GM18526 (cell line): Measurements from ENCODE around the gene FOXI1.

Experiments
- POLR2A ChIP-seq: IDR thresholded peaks from 3 replicates; pipeline ENCODE4 v1.6.1; 2011; ENCODE audit not compliant: insufficient read length; ENCODE audit errors: extremely low read depth

The FOXI1 gene

DNA sequence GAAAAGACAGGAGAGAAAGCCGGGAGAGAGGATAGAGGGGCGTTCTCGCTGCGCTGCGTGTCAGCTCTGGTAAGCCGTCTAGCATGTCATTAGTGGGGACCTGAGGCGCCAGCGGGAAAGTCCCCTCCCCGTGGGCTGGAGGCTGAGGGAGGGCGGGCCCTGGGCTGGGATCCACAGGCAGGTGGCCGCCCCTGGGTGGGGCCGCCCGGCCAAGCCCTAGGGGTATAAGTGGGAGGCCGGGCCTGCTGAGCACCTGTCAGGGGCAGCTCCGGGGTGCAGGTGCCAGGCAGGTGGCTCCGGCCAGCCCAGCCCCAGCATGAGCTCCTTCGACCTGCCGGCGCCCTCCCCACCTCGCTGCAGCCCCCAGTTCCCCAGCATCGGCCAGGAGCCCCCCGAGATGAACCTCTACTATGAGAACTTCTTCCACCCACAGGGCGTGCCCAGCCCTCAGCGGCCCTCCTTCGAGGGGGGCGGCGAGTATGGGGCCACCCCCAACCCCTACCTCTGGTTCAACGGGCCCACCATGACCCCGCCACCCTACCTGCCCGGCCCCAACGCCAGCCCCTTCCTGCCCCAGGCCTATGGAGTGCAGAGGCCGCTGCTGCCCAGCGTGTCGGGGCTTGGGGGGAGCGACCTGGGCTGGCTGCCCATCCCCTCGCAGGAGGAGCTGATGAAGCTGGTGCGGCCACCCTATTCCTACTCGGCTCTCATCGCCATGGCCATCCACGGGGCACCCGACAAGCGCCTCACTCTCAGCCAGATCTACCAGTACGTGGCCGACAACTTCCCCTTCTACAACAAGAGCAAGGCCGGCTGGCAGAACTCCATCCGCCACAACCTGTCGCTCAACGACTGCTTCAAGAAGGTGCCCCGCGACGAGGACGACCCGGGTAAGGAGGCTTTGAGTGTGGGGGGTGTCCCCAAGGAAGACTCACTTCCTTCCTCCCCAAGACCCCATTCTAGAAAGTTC is at the start of gene FOXI1:
TSS of gene FOXI1 (plus strand) at position 256 of the 970 bp plus-strand sequence. CDS start at position 317, 61 bp downstream.
- no peak for TF ChIP-seq POLR2A

GRCh38 chr5:170056561-170057267 is 49.0 kb upstream of the FOXI1 start:
- no peak for TF ChIP-seq POLR2A

DNA sequence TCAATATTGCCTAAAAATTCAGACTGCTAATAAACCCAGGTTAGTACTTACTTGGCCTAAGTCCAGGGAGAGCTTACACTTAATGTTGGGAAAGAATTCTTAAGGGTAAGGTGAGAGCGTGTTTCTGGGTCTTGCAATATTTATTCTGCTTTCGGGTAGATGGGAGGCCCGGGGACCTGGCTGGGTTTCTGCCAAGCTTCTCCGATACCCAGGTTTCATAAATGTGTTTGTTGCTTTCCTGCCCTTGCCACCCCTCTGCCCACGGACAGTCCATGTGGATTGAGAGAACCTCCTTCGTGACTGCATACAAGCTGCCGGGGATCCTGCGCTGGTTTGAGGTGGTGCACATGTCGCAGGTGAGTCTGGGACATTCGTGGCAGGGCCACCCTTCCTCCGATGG is 48.4 kb upstream of the FOXI1 start:
- no peak for TF ChIP-seq POLR2A

GRCh38 chr5:170059221-170059620 is 46.5 kb upstream of the FOXI1 start:
- TF ChIP-seq POLR2A: no peak

DNA sequence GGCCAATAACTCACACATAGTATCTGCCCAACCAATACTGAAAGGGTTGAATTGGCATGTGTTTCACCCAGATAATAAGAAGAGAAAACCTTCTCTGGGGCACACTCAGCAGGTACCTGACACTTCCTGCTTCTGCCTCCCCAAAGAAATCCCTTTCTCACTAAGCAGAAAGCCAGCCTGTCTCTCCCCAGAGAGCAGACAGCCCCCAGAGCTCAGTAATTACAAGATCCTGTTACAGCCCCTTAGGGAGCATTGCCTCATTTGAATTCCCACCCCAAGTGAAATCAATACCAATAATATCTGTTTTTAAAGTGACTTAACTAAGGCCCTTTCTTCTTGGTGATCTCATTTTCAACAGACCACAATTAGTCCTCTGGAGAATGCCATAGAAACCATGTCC is 38.5 kb upstream of the FOXI1 start:
- TF ChIP-seq POLR2A: no peak

DNA sequence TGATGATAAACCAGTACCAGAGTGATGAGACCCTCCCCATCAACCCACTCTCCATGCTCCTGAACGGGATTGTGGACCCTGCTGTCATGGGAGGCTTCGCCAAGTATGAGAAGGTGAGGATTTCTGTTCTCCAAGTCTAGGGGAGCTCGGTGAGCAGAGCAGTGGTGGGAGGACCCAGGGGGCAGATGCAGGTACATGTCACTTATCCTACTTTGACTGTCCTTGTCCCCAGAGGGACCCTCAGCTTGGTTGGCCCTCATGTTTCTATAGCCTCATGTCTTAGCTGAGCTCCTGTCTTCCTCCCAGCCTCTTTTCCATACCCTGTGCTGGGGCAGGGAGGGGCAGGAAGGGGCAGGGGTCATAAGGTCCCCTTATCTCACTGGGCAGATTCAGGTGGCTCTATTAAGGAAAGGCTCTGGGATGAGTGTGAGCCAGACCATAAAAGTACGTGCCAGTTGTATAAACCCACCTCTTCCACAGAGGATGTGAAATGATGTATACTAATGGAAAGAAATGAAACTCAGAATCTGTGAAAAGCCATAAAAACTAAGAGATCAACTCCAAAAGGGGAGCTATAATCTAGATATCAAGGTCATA is 38.0 kb upstream of the FOXI1 start:
- no peak for TF ChIP-seq POLR2A

DNA sequence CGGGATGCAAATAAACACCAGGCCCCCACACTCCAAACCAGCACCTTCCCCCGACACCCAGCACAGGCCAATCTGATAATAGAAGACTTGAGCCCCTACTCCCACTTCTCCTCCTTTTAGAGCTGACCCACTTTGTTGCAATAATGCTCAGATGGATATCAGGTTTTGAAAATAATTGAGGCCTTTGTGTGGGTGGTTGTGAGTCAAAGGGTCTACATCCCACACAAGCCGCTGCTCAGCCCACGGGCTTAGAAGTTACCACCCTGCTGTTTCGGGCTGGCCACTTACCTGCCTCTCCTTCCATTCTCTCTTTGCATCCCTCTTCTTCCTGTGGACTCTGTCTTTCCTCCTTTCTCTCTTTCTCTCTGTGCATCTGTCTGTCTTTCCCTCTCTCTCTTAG is 36.2 kb upstream of the FOXI1 start:
- no peak for TF ChIP-seq POLR2A

DNA sequence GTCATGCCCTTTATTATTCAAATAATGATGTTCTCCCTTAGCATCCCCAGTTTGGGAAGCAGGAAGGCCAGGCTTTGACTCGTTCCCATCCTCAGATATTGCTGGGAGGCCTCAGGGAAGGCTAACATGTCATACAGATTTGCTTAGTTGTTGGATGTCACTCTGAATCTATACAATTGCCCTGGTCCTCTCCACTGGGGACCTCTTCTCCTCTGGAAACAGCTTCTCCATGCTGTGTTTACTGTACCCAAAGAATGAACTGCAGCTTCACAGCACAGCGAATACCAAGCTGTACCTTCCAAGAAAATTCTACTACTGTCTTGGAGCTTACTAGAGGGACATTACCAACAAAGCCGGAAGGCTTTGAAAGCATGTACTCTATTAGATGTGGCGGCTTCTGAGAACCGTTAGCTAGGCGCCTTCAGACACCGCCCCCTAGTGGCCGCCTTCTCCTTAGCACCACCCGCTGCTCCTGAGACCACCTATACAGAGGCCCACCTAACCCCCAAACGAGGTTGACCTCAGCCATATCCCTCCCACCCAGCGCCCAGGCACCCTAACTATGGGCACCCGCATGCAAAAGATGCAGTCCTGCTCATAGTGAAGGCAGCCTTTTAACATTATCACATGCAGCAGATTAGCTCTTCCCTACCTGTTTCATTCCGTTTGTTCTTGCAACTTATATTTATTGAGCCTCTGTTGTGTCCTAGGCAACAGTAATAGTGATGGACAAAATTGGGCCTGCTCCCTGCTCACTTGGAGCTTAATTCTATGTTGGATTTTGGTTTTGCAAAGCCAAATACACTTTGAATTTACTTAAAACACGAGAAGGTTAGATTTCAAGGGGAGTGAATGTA is 34.9 kb upstream of the FOXI1 start:
- TF ChIP-seq POLR2A: no peak

DNA sequence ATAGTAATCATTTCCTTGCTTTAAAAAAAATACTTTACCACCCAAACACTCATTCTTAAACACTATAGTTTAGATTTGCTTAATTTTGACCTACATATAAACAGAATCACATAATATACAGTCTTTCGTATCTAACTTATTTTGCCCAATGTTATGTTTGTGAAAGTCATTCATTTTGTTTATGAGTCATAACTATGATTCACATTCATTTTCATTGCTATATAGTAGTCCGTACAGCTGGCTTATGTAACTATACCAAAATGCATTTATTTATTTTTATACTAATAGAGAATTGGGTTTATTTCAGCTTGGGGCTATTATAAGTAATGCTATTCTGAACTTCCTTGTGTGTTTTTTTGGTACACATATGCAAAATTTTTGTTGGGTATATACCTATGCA is 33.9 kb upstream of the FOXI1 start:
- TF ChIP-seq POLR2A: no peak

DNA sequence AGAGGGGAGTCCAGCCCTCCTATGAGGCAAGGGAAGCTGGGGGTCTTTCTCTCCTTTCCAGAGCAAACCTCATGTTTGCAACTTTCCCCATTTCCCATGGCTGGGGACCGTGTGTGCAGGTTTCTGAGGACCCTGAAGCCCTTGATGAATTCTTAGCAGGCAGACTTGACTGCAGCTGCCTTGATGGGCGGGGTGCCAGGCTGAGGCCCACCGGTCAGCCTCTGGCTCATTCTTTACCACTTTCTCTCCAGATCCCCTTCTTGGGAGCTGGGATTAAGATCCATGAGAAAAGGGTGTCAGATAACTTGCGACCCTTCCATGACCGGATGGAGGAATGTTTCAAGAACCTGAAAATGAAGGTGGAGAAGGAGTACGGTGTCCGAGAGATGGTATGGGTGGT is 30.0 kb upstream of the FOXI1 start:
- no peak for TF ChIP-seq POLR2A

DNA sequence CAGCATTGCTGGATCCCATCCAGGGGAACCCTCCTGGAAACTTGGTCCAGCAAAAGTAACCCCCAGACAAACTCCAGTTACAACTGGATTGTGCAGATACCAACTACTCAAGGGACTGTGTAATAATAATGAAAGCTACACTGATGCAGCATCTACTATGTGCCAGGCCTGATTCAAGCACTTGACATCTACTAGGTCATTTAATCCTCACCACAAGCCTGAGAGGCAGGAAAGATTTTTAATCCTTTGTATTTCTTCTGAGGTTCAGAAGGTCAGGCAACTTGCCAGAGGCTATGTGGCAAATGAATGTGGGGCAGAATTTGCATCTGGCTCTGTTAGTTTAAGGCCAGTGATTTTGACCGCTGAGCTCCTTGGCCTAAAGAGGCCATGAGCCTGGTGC is 29.5 kb upstream of the FOXI1 start:
- TF ChIP-seq POLR2A: no peak

- no peak for TF ChIP-seq POLR2A
Observed at GRCh38 chr5:170076739-170077138, 29.0 kb upstream of the FOXI1 start.

DNA sequence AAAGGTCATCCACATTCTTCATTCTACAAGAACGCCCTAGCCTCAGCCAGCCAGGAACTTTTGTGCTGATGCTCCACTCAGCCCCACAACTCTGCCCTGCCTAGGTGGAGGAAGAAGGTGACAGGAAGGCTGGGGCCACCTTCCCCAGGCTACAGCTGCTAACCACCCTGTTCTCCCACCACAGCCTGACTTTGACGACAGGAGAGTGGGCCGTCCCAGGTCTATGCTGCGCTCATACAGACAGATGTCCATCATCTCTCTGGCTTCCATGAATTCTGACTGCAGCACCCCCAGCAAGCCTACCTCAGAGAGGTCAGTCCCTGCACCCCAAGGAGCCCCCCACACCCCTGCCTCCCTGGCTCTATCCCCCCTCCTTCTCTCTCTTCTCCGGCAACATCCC is 28.2 kb upstream of the FOXI1 start:
- no peak for TF ChIP-seq POLR2A

DNA sequence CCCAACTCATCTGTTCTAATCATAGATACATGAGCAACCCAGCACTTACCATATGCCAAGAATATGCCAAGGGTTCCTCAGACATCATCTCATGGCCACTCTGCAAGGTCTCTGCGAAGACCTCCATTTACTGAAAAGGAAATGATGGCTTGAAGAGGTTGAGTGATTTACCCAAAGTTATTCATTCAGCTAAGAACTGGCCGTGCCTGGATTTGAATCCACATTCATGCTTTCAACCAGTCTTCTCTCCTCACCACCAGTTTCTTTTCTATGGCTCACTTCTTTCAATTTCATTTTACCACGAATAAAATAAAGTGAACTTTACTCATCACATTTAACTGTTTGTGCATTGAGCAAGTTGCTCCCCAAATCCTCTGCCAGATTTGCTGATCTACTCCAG is 27.2 kb upstream of the FOXI1 start:
- TF ChIP-seq POLR2A: no peak

GRCh38 chr5:170078931-170079330 is 26.8 kb upstream of the FOXI1 start:
- no peak for TF ChIP-seq POLR2A
